ENCODE results near the gene SHPK.

- TF ChIP-seq CTCF (IDR thresholded peaks at IDR 0.05) = no peak
- TF ChIP-seq POLR2A (IDR thresholded peaks at IDR 0.05) = no peak
- no peak for TF ChIP-seq POLR2AphosphoS5 (IDR thresholded peaks at IDR 0.05)
Observed at GRCh38 chr17:3657588-3657869, 21.5 kb upstream of the SHPK start.
